Ascending aorta (tissue), 2 donors: Measurements from ENCODE around the gene PLCL2. TPM values are rescaled to one million over a fixed set of nuclear protein-coding genes. Genes with fewer than 3 reads are reported as not detected.

Experiments used
- DNase-seq, 2 donors: peaks; one replicate each; pipeline ENCODE4 v3.0.0-alpha.2; 2019; ENCODE audit warnings: low spot score in 2 of 2
- H3K27ac ChIP-seq, 2 donors: fragments of 200-600 bp; sonication (generic); one replicate each; pipeline ENCODE4 v1.5.1; 2016 to 2017; ENCODE audit warnings: mild to moderate bottlenecking in 1 of 2
- H3K27me3 ChIP-seq: fragments of 200-600 bp; sonication (generic); one replicate; pipeline ENCODE4 v1.5.1; 2017
- H3K36me3 ChIP-seq, 2 donors: fragments of 200-600 bp; sonication (generic); one replicate each; pipeline ENCODE4 v1.5.1; 2016
- H3K4me1 ChIP-seq, 2 donors: fragments of 200-600 bp; sonication (generic); one replicate each; pipeline ENCODE4 v1.5.1; 2016 to 2017; ENCODE audit warnings: mild to moderate bottlenecking in 1 of 2
- H3K4me3 ChIP-seq, 2 donors: fragments of 200-600 bp; sonication (generic); one replicate each; pipeline ENCODE4 v1.5.1; 2016 to 2017; ENCODE audit warnings: mild to moderate bottlenecking in 1 of 2
- H3K9me3 ChIP-seq, 2 donors: fragments of 200-600 bp; sonication (generic); one replicate each; pipeline ENCODE4 v1.5.1; 2016
- intact Hi-C: fragments of 100-400 bp; cut with DNase I; formaldehyde crosslinking; loops from one replicate; pipeline ENCODE4 v1.15.1; 2023
- total RNA-seq: library from RNA; depleted of rRNA; stranded (reverse); fragments of >200 nt; gene quantifications from one replicate; pipeline ENCODE4 v1.1.0, GENCODE V29; 2016
- TF ChIP-seq, protein P1 (sequence below), 3 experiments: fragments of 200-600 bp in 2 of 3; fragments of 450-650 bp in 1 of 3; sonication (generic) in 2 of 3; IDR thresholded peaks; one replicate each; pipeline ENCODE4 v1.5.1; 2016 to 2019; ENCODE audit warnings: antibody characterized with exemption in 3 of 3, mild to moderate bottlenecking in 1 of 3, moderate library complexity in 1 of 3

Gene PLCL2
- total RNA-seq, 1 donor from 2014 or later, result 2.9 TPM

DNA sequence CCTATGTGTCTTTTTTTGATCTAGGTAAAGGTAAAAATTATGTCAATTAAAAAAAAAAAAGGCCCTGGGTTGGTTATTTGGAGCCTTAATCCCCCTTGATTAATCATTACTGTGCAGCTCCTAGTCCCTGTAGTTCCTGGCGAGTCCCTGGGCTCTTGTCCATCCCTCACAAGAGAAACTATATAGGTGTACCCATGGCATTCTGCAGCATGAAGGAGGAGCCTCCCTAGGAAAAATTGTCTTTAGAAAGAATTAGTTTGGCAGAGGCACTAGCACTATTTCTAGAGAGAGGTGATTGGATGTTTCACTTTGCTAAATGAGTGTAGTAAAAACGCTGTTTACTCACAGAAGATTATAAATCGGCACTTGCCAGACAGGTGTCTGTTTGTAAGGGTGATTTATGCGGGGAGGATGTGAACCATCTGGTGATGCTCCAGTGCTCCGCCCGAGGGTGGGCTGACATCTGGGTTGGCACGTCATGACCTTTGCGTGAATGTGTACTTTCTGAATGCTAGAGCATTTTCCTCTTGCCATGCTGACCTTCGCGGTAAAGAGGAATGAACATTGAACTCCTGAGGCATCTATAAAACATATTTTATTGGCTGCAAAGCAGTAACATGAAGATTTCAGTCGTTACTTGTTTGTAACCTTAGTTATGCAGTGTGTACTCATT is 12.6 kb downstream of the PLCL2 start:
- H3K4me3 ChIP-seq, result no peak overlapping the region

DNA sequence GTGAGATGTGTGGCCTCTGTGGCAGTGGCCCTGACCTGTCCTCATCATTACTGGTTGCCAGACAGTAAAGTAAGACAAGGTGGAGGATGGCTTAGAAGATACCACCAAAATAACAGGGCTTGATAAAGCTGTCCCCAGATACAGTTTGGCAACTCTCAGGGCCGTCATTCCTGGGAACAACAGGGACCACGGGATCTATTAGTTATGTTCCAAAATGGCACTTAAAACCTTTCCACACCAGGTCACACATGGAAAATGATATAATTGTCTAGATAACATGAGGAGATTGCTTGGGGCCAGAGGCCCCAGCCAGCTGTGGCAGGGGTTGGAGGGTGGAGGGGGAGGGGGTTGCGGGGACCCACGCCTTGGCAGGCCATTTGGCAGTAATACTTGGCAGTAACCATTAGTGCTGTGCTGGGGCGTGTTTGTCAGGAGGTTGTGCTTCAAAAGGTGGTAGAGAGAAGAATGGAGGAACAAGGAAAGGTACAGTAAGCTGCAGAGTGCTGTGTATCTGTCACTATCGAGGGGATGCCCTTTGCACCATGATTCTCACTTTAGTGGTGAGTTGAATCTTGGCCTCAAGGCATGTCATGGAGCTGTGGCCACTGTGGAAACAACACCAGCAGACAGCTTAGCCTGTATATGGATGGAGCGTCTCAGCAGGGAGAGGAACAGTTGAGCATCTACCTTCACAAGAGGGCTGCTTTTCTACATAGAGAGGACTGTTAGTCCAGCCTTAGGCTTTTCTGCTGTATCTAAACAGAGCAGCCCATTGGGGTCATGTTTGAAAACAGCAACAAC is 14.0 kb downstream of the PLCL2 start:
- H3K27me3 ChIP-seq, result no peaks in the 10 kb centered on the region
- H3K4me1 ChIP-seq, result no peaks in the 10 kb centered on the region
- H3K27ac ChIP-seq, result no peak overlapping the region
- H3K4me3 ChIP-seq, result no peak overlapping the region
- intact Hi-C loops, result no loop called here
- no peaks in the 10 kb centered on the region for H3K36me3 ChIP-seq
- H3K9me3 ChIP-seq, result no peaks in the 10 kb centered on the region
- TF ChIP-seq, protein P1, sequence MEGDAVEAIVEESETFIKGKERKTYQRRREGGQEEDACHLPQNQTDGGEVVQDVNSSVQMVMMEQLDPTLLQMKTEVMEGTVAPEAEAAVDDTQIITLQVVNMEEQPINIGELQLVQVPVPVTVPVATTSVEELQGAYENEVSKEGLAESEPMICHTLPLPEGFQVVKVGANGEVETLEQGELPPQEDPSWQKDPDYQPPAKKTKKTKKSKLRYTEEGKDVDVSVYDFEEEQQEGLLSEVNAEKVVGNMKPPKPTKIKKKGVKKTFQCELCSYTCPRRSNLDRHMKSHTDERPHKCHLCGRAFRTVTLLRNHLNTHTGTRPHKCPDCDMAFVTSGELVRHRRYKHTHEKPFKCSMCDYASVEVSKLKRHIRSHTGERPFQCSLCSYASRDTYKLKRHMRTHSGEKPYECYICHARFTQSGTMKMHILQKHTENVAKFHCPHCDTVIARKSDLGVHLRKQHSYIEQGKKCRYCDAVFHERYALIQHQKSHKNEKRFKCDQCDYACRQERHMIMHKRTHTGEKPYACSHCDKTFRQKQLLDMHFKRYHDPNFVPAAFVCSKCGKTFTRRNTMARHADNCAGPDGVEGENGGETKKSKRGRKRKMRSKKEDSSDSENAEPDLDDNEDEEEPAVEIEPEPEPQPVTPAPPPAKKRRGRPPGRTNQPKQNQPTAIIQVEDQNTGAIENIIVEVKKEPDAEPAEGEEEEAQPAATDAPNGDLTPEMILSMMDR (IDR thresholded peaks at IDR 0.05), result no peak
- DNase-seq, result no peak

More for the DNA sequence above, 12.6 kb downstream of the PLCL2 start:
- intact Hi-C loops, result no loop called here
- Histone ChIP-seq H3K9me3 (no peaks in the 10 kb centered on the region), H3K27me3 (no peaks in the 10 kb centered on the region), H3K36me3 (no peaks in the 10 kb centered on the region), H3K4me1 (no peaks in the 10 kb centered on the region), H3K27ac (no peak overlapping the region)
- TF ChIP-seq, protein P1 (IDR thresholded peaks at IDR 0.05), result no peak
- no peak for DNase-seq

GRCh38 chr3:16899919-16900318 is 15.2 kb downstream of the PLCL2 start:
- TF ChIP-seq, protein P1 (IDR thresholded peaks at IDR 0.05), result no peak
- Histone ChIP-seq H3K36me3 (no peaks in the 10 kb centered on the region), H3K9me3 (no peaks in the 10 kb centered on the region), H3K4me1 (no peaks in the 10 kb centered on the region), H3K4me3 (no peak overlapping the region), H3K27me3 (no peaks in the 10 kb centered on the region), H3K27ac (no peak overlapping the region)
- intact Hi-C loops, result no loop called here
- no peak for DNase-seq

GRCh38 chr3:16900779-16901440 is 16.2 kb downstream of the PLCL2 start:
- intact Hi-C loops, result no loop called here

More at GRCh38 chr3:16900779-16901440, 16.2 kb downstream of the PLCL2 start:
- TF ChIP-seq, protein P1 (IDR thresholded peaks at IDR 0.05), result no peak
- H3K4me3 ChIP-seq, result no peak overlapping the region
- no peaks in the 10 kb centered on the region for H3K27me3 ChIP-seq
- H3K27ac ChIP-seq, result no peak overlapping the region
- H3K36me3 ChIP-seq, result no peaks in the 10 kb centered on the region
- DNase-seq, result no peak
- H3K4me1 ChIP-seq, result no peaks in the 10 kb centered on the region
- H3K9me3 ChIP-seq, result no peaks in the 10 kb centered on the region
